Mucosa of descending colon (tissue), 3 donors: Measurements from ENCODE around the gene HPSE2. TPM values are rescaled to one million over a fixed set of nuclear protein-coding genes. Genes with fewer than 3 reads are reported as not detected.
"Not testable (repeated sequence)": the region's sequence is repeated elsewhere in the genome, so short reads cannot be mapped to it uniquely, and the experiment has no call there.

ENCODE experiments used
- ATAC-seq: fragments of 200-7000 bp; cut with Tn5 transposase; one replicate; pipeline ENCODE4 v1.9.1; 2020; ENCODE audit warnings: mild to moderate bottlenecking, moderate library complexity
- DNase-seq, 3 donors: peaks; one replicate each; pipeline ENCODE4 v3.0.0-alpha.2; 2020
- H3K36me3 ChIP-seq: fragments of 200-600 bp; one replicate; pipeline ENCODE4 v1.8.0; 2021; ENCODE audit warnings: low read depth, mild to moderate bottlenecking
- H3K4me1 ChIP-seq: fragments of 200-600 bp; one replicate; pipeline ENCODE4 v1.8.0; 2021; ENCODE audit warnings: low read depth, mild to moderate bottlenecking
- H3K4me3 ChIP-seq: fragments of 200-600 bp; one replicate; pipeline ENCODE4 v1.8.0; 2021; ENCODE audit warnings: mild to moderate bottlenecking
- H3K9me3 ChIP-seq: fragments of 200-600 bp; one replicate; pipeline ENCODE4 v1.8.0; 2021; ENCODE audit warnings: mild to moderate bottlenecking
- intact Hi-C, 2 donors: fragments of 100-400 bp; cut with DNase I in 1 of 2; cut with micrococcal nuclease in 1 of 2; formaldehyde crosslinking; loops; one replicate each; pipeline versions ENCODE4 v1.11.0 to v1.11.1; 2022; cut with DNase I, micrococcal nuclease
- total RNA-seq, 3 donors: library from RNA; stranded (reverse); fragmentation: NEBNext Ultra II Directional in 2 of 3; extraction: Animal tissue kit (Norgen Biotek cat#: 25700) in 2 of 3; gene quantifications; one replicate each; pipeline versions ENCODE4 v1.2.1 to v1.2.4, GENCODE V29; 2021 to 2023
- TF ChIP-seq, protein P1 (sequence below): fragments of 200-600 bp; IDR thresholded peaks from one replicate; pipeline ENCODE4 v1.8.0; 2022; ENCODE audit warnings: antibody characterized with exemption, mild to moderate bottlenecking
- donor health status: DM: no; HTN: no; CAD: no; lungs with moderate emphysema.
- donor health status: DM: no; HTN: no; CAD: no.
- donor health status: DM: no; HTN: yes; CAD: no.

HPSE2 gene
- total RNA-seq, 3 donors from 2014 or later, result 1.3 to 3.7 (median 2.4) TPM

DNA sequence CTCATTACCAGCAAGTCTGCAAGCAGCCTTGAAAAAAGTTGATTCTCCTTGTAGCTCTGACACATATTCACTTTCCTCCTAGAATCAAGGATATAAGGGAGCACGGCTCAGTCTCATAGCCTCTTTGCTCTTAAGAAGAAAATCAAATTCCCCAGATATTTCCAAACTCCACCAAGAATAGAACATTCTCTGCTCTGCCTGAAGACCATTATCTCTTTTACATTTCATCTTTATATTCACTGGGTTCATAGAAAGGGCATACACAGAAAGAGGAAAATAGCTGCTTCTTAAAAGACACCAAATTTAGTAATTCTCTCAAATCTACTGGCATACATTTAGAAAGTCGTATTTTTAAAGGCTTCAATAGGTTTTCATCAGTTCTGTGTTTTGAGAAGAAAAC is 92.0 kb downstream of the HPSE2 start:
- intact Hi-C loops, result no loop called here
- H3K36me3 ChIP-seq, result no peaks in the 10 kb centered on the region
- no peaks in the 10 kb centered on the region for H3K9me3 ChIP-seq
- no peak for DNase-seq
- no peaks in the 10 kb centered on the region for H3K4me1 ChIP-seq
- no peak for ATAC-seq
- no peak overlapping the region for H3K4me3 ChIP-seq
- TF ChIP-seq, protein P1, sequence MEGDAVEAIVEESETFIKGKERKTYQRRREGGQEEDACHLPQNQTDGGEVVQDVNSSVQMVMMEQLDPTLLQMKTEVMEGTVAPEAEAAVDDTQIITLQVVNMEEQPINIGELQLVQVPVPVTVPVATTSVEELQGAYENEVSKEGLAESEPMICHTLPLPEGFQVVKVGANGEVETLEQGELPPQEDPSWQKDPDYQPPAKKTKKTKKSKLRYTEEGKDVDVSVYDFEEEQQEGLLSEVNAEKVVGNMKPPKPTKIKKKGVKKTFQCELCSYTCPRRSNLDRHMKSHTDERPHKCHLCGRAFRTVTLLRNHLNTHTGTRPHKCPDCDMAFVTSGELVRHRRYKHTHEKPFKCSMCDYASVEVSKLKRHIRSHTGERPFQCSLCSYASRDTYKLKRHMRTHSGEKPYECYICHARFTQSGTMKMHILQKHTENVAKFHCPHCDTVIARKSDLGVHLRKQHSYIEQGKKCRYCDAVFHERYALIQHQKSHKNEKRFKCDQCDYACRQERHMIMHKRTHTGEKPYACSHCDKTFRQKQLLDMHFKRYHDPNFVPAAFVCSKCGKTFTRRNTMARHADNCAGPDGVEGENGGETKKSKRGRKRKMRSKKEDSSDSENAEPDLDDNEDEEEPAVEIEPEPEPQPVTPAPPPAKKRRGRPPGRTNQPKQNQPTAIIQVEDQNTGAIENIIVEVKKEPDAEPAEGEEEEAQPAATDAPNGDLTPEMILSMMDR, result no peak

DNA sequence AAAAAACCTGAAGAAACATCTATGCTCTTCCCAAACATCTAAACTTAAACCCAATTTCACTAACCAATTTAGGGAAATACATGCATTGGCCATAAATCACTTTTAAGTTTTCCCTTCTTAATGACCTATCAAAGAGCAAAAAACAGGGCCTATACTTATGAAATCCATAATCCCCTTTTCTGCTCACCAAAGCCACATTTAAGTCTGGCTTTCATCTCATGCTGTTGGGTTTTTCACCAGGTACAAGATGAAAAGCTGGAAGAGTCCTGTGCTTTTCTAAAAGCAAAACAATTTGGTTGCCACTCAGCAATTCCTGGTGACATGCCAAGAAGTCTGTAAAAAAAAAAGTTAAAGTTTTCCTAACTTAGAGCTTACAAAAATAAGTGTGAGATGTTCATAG is 92.6 kb downstream of the HPSE2 start:
- DNase-seq (no peak), ATAC-seq (no peak)
- Histone ChIP-seq H3K4me3 (no peak overlapping the region), H3K9me3 (no peaks in the 10 kb centered on the region), H3K4me1 (no peaks in the 10 kb centered on the region), H3K36me3 (no peaks in the 10 kb centered on the region)
- TF ChIP-seq, protein P1, result no peak
- intact Hi-C loops, result no loop called here

DNA sequence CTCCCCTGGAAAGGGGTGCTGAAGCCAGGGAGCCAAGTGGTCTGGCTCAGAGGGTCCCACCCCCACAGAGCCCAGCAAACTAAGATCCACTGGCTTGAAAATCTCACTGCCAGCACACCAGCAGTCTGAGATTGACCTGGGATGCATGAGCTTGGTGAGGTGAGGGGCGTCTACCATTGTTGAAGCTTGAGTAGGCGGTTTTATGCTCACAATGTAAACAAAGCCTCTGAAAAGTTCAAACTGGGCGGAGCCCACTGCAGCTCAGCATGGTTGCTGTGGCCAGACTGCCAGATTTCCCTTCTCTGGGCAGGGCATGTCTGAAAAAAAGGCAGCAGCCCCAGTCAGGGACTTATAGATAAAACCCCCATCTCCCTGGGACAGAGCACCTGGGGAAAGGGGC is 102.8 kb downstream of the HPSE2 start:
- ATAC-seq, H3K36me3 ChIP-seq, intact Hi-C loops, DNase-seq, H3K9me3 ChIP-seq, H3K4me1 ChIP-seq, H3K4me3 ChIP-seq: not testable (repeated sequence)

DNA sequence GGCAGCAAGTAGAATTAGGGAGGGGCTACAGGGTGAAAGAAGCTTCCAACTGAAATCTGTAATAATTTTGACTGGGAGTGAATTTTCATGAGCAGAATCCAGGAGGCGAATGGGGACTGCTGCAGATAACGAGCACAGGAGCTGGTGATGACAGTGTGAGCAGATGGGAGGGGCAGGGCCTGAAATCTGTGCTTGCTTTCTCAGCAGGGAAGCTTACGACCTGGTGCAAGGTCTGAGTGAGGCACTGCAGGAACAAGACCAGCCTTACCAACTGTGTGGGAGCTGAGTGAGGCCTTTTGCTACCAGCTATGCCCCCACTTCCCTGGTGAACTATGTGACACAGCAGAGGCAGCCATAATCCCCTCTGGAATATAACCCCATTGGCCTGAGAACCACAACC is 109.8 kb downstream of the HPSE2 start:
- no peak for DNase-seq
- TF ChIP-seq, protein P1, result no peak
- no peaks in the 10 kb centered on the region for H3K4me1 ChIP-seq
- intact Hi-C loops, result no loop called here
- no peak for ATAC-seq
- no peaks in the 10 kb centered on the region for H3K36me3 ChIP-seq
- no peak overlapping the region for H3K4me3 ChIP-seq
- H3K9me3 ChIP-seq, result no peaks in the 10 kb centered on the region

DNA sequence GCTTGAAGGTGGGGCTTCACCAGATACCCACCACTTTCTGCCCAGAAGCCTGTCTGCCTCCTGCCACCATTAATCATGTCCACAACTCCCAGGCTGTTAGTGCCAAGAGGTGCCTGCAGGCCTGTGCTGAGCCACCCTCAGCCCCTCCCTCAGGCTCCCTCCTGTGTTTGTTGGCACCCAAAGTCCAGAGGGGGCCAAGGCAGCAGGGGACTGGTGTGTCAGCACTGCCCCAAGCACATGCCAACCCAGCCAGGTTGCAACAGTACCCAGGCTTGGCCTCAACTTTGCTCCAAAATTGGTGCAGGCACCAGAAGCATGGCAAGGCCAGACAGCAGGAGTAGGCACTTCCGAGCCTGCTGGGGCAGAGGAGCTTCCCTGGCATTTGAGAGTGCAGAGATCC is 111.3 kb downstream of the HPSE2 start:
- ATAC-seq, result no peak
- intact Hi-C loops, result no loop called here
- TF ChIP-seq, protein P1, result no peak

DNA sequence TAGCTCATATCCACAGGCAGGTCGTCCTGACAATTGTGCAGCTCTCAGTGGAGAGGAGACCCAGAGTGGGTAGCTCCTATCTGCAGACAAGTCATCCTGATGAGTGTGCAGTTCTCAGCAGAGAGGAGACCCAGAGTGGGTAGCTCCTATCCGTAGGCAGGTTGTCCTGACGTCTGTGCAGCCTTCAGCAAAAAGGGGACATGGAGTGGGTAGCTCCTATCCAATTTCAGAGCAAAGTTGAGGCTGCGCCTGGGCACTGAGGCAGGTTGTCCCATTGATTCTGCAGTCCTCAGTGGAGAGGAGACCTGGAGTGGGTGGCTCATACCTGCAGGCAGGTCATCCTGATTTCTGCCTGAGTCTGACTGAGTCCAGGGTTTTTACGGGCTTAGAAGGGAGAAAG is 111.8 kb downstream of the HPSE2 start:
- no peaks in the 10 kb centered on the region for H3K9me3 ChIP-seq
- TF ChIP-seq, protein P1, result no peak
- intact Hi-C loops, result no loop called here
- DNase-seq (no peak), ATAC-seq (no peak)
- H3K36me3 ChIP-seq, result no peaks in the 10 kb centered on the region
- H3K4me3 ChIP-seq, result no peak overlapping the region
- no peaks in the 10 kb centered on the region for H3K4me1 ChIP-seq

More for the DNA sequence above, 111.3 kb downstream of the HPSE2 start:
- H3K9me3 ChIP-seq, result no peaks in the 10 kb centered on the region
- H3K36me3 ChIP-seq, result no peaks in the 10 kb centered on the region
- H3K4me3 ChIP-seq, result no peak overlapping the region
- DNase-seq, result no peak
- no peaks in the 10 kb centered on the region for H3K4me1 ChIP-seq
